GM12873 (cell line): Measurements from ENCODE around the gene TIGD6.

ENCODE experiments used
- CTCF ChIP-seq: IDR thresholded peaks from 2 replicates; pipeline ENCODE4 v1.5.1; 2012; ENCODE audit warnings: low read depth, mild to moderate bottlenecking, moderate library complexity, low read length, control low read depth; ENCODE audit not compliant: insufficient read depth; ENCODE audit errors: missing control alignments

TIGD6 gene

GRCh38 chr5:149959406-149960236 lies 40.8 kb downstream of the TIGD6 start:
- TF ChIP-seq CTCF = peak; percentile 78

- no peak for TF ChIP-seq CTCF
These were observed 42.6 kb downstream of the TIGD6 start for GRCh38 chr5:149957855-149958254.

- TF ChIP-seq CTCF = no peak
These were observed 43.8 kb downstream of the TIGD6 start for GRCh38 chr5:149956685-149957084.

- TF ChIP-seq CTCF = no peak
These were observed 45.7 kb downstream of the TIGD6 start for GRCh38 chr5:149954798-149955197.

GRCh38 chr5:149953436-149954121 lies 46.9 kb downstream of the TIGD6 start:
- TF ChIP-seq CTCF = no peak

- TF ChIP-seq CTCF = no peak
These were observed 49.2 kb downstream of the TIGD6 start for GRCh38 chr5:149951138-149951749.

- TF ChIP-seq CTCF = no peak
These were observed 51.5 kb downstream of the TIGD6 start for GRCh38 chr5:149948993-149949392.
